Right lobe of liver (tissue), 4 donors: ENCODE measurements around the gene ACTRT2.

Source experiments
- CTCF ChIP-seq, 4 donors: fragments of 200-600 bp in 3 of 4; fragments of 450-650 bp in 1 of 4; IDR thresholded peaks; one replicate each; pipeline versions ENCODE4 v1.5.1 to v1.8.0; 2016 to 2022; ENCODE audit warnings: antibody characterized with exemption in 4 of 4, mild to moderate bottlenecking in 2 of 4
- POLR2A ChIP-seq: fragments of 450-650 bp; IDR thresholded peaks from one replicate; pipeline ENCODE4 v1.6.1; 2017; ENCODE audit warnings: antibody characterized with exemption, mild to moderate bottlenecking
- donor health status: DM: no; HTN: no; CAD: no.
- donor health status: DM: no; HTN: no; CAD: no.
- donor health status: DM: no; HTN: yes; CAD: no.

- no peak for TF ChIP-seq CTCF (IDR thresholded peaks at IDR 0.05)
- TF ChIP-seq POLR2A, result no peak
Observed at GRCh38 chr1:3033790-3034090, 12.5 kb downstream of the ACTRT2 start.
